ENCODE data around the gene FBXO15. TPM values are rescaled to one million over a fixed set of nuclear protein-coding genes. Genes with fewer than 3 reads are reported as not detected.

Gene FBXO15
- total and polyA plus RNA-seq, 2 of the 8 experiments (the other 6 are each of a cell fraction or from before 2014, with no cell fraction given), result 0.84 to 0.85 TPM

DNA sequence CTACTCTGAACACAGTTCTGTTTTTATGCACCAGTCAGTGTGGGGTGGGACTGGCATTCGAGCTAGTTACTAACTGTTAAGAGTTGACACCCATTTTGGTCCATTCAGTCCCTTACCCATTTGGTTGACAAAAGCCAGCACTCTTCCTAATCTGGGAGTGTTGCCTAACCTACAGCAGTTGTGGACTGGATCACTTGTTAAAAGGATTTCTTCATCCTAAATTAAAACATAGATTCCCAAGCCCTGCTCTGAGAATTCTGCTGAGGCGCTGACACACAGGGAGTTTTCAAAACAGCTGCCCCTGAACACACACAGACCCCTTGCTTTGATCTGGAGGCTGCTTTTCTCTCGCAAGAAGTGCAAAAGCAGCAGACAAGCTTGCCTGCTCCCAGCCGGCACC, 7.1 kb upstream of the FBXO15 start (continued):
- TF ChIP-seq, protein P1, sequence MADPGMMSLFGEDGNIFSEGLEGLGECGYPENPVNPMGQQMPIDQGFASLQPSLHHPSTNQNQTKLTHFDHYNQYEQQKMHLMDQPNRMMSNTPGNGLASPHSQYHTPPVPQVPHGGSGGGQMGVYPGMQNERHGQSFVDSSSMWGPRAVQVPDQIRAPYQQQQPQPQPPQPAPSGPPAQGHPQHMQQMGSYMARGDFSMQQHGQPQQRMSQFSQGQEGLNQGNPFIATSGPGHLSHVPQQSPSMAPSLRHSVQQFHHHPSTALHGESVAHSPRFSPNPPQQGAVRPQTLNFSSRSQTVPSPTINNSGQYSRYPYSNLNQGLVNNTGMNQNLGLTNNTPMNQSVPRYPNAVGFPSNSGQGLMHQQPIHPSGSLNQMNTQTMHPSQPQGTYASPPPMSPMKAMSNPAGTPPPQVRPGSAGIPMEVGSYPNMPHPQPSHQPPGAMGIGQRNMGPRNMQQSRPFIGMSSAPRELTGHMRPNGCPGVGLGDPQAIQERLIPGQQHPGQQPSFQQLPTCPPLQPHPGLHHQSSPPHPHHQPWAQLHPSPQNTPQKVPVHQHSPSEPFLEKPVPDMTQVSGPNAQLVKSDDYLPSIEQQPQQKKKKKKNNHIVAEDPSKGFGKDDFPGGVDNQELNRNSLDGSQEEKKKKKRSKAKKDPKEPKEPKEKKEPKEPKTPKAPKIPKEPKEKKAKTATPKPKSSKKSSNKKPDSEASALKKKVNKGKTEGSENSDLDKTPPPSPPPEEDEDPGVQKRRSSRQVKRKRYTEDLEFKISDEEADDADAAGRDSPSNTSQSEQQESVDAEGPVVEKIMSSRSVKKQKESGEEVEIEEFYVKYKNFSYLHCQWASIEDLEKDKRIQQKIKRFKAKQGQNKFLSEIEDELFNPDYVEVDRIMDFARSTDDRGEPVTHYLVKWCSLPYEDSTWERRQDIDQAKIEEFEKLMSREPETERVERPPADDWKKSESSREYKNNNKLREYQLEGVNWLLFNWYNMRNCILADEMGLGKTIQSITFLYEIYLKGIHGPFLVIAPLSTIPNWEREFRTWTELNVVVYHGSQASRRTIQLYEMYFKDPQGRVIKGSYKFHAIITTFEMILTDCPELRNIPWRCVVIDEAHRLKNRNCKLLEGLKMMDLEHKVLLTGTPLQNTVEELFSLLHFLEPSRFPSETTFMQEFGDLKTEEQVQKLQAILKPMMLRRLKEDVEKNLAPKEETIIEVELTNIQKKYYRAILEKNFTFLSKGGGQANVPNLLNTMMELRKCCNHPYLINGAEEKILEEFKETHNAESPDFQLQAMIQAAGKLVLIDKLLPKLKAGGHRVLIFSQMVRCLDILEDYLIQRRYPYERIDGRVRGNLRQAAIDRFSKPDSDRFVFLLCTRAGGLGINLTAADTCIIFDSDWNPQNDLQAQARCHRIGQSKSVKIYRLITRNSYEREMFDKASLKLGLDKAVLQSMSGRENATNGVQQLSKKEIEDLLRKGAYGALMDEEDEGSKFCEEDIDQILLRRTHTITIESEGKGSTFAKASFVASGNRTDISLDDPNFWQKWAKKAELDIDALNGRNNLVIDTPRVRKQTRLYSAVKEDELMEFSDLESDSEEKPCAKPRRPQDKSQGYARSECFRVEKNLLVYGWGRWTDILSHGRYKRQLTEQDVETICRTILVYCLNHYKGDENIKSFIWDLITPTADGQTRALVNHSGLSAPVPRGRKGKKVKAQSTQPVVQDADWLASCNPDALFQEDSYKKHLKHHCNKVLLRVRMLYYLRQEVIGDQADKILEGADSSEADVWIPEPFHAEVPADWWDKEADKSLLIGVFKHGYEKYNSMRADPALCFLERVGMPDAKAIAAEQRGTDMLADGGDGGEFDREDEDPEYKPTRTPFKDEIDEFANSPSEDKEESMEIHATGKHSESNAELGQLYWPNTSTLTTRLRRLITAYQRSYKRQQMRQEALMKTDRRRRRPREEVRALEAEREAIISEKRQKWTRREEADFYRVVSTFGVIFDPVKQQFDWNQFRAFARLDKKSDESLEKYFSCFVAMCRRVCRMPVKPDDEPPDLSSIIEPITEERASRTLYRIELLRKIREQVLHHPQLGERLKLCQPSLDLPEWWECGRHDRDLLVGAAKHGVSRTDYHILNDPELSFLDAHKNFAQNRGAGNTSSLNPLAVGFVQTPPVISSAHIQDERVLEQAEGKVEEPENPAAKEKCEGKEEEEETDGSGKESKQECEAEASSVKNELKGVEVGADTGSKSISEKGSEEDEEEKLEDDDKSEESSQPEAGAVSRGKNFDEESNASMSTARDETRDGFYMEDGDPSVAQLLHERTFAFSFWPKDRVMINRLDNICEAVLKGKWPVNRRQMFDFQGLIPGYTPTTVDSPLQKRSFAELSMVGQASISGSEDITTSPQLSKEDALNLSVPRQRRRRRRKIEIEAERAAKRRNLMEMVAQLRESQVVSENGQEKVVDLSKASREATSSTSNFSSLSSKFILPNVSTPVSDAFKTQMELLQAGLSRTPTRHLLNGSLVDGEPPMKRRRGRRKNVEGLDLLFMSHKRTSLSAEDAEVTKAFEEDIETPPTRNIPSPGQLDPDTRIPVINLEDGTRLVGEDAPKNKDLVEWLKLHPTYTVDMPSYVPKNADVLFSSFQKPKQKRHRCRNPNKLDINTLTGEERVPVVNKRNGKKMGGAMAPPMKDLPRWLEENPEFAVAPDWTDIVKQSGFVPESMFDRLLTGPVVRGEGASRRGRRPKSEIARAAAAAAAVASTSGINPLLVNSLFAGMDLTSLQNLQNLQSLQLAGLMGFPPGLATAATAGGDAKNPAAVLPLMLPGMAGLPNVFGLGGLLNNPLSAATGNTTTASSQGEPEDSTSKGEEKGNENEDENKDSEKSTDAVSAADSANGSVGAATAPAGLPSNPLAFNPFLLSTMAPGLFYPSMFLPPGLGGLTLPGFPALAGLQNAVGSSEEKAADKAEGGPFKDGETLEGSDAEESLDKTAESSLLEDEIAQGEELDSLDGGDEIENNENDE (IDR thresholded peaks at IDR 0.05; ENCODE audit: insufficient replicate concordance, low read length), result no peak
- TF ChIP-seq SRF (IDR thresholded peaks at IDR 0.05; ENCODE audit: low read depth, low read length) (no peak), TAF1 (IDR thresholded peaks at IDR 0.05; ENCODE audit: low read depth, low read length) (no peak), EP300 (IDR thresholded peaks at IDR 0.05; ENCODE audit: borderline replicate concordance in 1 of 2, low read depth in 2 of 2, low read length in 2 of 2) (no peak), RAD21 (IDR thresholded peaks at IDR 0.05 in 1 of 2, conservative IDR thresholded peaks at IDR 0.05 in 1 of 2; ENCODE audit: low read depth in 2 of 2, low read length in 2 of 2) (no peak)
- TF ChIP-seq, protein P2, sequence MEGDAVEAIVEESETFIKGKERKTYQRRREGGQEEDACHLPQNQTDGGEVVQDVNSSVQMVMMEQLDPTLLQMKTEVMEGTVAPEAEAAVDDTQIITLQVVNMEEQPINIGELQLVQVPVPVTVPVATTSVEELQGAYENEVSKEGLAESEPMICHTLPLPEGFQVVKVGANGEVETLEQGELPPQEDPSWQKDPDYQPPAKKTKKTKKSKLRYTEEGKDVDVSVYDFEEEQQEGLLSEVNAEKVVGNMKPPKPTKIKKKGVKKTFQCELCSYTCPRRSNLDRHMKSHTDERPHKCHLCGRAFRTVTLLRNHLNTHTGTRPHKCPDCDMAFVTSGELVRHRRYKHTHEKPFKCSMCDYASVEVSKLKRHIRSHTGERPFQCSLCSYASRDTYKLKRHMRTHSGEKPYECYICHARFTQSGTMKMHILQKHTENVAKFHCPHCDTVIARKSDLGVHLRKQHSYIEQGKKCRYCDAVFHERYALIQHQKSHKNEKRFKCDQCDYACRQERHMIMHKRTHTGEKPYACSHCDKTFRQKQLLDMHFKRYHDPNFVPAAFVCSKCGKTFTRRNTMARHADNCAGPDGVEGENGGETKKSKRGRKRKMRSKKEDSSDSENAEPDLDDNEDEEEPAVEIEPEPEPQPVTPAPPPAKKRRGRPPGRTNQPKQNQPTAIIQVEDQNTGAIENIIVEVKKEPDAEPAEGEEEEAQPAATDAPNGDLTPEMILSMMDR (IDR thresholded peaks at IDR 0.05; ENCODE audit: control extremely low read depth in 1 of 3, insufficient read depth in 1 of 3, low read depth in 1 of 3, low read length in 3 of 3), result no peak
